A549 treated with AZD9567 at 1 μM for 4 hours (cell line): ENCODE data around the gene MUC4. TPM values are rescaled to one million over a fixed set of nuclear protein-coding genes. Genes with fewer than 3 reads are reported as not detected.

Source experiments
- total RNA-seq: library from RNA; stranded (reverse); fragments of 200-300 nt; extraction: Qiagen RNA extraction; gene quantifications from 5 replicates; pipeline ENCODE4 v1.2.3, GENCODE V29; 2022; ENCODE audit not compliant: insufficient read depth

MUC4 gene, protein sequence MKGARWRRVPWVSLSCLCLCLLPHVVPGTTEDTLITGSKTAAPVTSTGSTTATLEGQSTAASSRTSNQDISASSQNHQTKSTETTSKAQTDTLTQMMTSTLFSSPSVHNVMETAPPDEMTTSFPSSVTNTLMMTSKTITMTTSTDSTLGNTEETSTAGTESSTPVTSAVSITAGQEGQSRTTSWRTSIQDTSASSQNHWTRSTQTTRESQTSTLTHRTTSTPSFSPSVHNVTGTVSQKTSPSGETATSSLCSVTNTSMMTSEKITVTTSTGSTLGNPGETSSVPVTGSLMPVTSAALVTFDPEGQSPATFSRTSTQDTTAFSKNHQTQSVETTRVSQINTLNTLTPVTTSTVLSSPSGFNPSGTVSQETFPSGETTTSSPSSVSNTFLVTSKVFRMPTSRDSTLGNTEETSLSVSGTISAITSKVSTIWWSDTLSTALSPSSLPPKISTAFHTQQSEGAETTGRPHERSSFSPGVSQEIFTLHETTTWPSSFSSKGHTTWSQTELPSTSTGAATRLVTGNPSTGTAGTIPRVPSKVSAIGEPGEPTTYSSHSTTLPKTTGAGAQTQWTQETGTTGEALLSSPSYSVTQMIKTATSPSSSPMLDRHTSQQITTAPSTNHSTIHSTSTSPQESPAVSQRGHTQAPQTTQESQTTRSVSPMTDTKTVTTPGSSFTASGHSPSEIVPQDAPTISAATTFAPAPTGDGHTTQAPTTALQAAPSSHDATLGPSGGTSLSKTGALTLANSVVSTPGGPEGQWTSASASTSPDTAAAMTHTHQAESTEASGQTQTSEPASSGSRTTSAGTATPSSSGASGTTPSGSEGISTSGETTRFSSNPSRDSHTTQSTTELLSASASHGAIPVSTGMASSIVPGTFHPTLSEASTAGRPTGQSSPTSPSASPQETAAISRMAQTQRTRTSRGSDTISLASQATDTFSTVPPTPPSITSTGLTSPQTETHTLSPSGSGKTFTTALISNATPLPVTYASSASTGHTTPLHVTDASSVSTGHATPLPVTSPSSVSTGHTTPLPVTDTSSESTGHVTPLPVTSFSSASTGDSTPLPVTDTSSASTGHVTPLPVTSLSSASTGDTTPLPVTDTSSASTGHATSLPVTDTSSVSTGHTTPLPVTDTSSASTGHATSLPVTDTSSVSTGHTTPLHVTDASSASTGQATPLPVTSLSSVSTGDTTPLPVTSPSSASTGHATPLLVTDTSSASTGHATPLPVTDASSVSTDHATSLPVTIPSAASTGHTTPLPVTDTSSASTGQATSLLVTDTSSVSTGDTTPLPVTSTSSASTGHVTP (N-terminal part only)
- 0.01 to 0.07 TPM (median 0.03 TPM) in 4 of 5 replicates, not detected in the other for total RNA-seq

DNA sequence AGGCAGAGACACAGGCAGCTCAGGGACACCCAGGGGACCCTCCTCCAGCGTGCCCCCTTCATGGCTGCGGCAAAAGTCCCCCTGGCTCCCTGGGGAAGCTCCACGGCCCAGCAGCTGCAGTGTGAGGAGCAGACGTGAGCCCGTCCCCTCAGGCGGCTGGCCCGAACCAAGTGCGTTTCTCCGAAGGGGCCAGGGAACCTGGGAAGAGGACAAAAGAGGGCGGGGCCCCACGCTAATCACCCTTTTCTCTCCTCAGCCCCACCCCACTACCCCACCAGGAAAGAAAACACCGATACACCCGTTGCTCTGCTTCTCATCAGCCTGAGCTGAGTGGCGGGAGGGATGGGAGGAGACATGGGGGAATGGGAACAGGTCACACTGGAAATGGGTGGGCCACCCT, at the start of gene MUC4:
MUC4 (minus strand) TSS at position 174 of the 400 bp plus-strand sequence; CDS start at position 62, 112 bp downstream.

GRCh38 chr3:195720831-195721506, 90.8 kb downstream of the MUC4 start, which contains the start of gene MUC20:
Gene MUC20 (plus strand): TSS chr3:195720978. CDS start chr3:195721008, 30 bp downstream.

Other genes starting within 250 kb of the MUC4 start
- 0.62 to 1.2 TPM (median 0.81 TPM) in 4 of 5 replicates, not detected in the other for gene APOD, start 228.0 kb downstream of the MUC4 start, total RNA-seq
- 0.77 to 1.5 TPM (median 1.1 TPM) in 4 of 5 replicates, not detected in the other for gene MUC20, start 91.0 kb downstream of the MUC4 start, total RNA-seq
- 22.0 to 30.8 TPM (median 23.8 TPM) in 5 replicates for gene TNK2, start 96.6 kb upstream of the MUC4 start, total RNA-seq